CD4-positive, CD25-positive, alpha-beta regulatory T cell (primary cell): Measurements from ENCODE around the gene GANC. TPM values are rescaled to one million over a fixed set of nuclear protein-coding genes. Genes with fewer than 3 reads are reported as not detected.

Experiments used
- ATAC-seq, 2 donors: fragments of 150-1000 bp; cut with Tn5 transposase; one replicate each; pipeline ENCODE4 v1.10.0; 2021; ENCODE audit warnings: low read depth in 2 of 2, moderate number of reproducible peaks in 2 of 2, moderate library complexity in 1 of 2
- DNase-seq, 3 donors: peaks; one replicate each; pipeline versions ENCODE4 v3.0.0 to v3.0.0-alpha.2; 2012 to 2022; ENCODE audit warnings: mixed read lengths in 1 of 3
- H3K27ac ChIP-seq: one replicate; pipeline ENCODE4 v1.7.0; 2013; ENCODE audit warnings: mild to moderate bottlenecking, low read length; ENCODE audit not compliant: insufficient read depth, poor library complexity, severe bottlenecking
- H3K27me3 ChIP-seq: one replicate; pipeline ENCODE4 v1.7.0; 2013; ENCODE audit warnings: low read length; ENCODE audit not compliant: control insufficient read depth, insufficient read depth
- H3K36me3 ChIP-seq: one replicate; pipeline ENCODE4 v1.7.0; 2013; ENCODE audit warnings: mild to moderate bottlenecking, low read length, moderate library complexity; ENCODE audit not compliant: control insufficient read depth, insufficient read depth
- H3K4me1 ChIP-seq: 2 replicates; pipeline ENCODE4 v1.7.0; 2013; ENCODE audit warnings: mild to moderate bottlenecking, low read length; ENCODE audit not compliant: insufficient read depth, control insufficient read depth, poor library complexity, severe bottlenecking
- H3K4me3 ChIP-seq: one replicate; pipeline ENCODE4 v1.7.0; 2013; ENCODE audit warnings: low read depth, mild to moderate bottlenecking, low read length, moderate library complexity
- H3K9me3 ChIP-seq, 2 experiments: 1 replicate in 1 of 2; 2 replicates in 1 of 2; pipeline ENCODE4 v1.7.0; 2013; ENCODE audit warnings: low read length in 2 of 2, mild to moderate bottlenecking in 1 of 2, moderate library complexity in 1 of 2; ENCODE audit not compliant: control insufficient read depth in 2 of 2
- H3K27ac Mint-ChIP-seq, 3 donors: one replicate each; pipeline ENCODE4 v1.8.0; 2020 to 2022; ENCODE audit warnings: mild to moderate bottlenecking in 3 of 3, mixed read lengths in 3 of 3, moderate library complexity in 2 of 3
- H3K27me3 Mint-ChIP-seq: one replicate; pipeline ENCODE4 v1.8.0; 2022; ENCODE audit warnings: mild to moderate bottlenecking, mixed read lengths
- H3K36me3 Mint-ChIP-seq: one replicate; pipeline ENCODE4 v1.8.0; 2020; ENCODE audit warnings: mixed read lengths
- H3K4me1 Mint-ChIP-seq, 4 donors: one replicate each; pipeline ENCODE4 v1.8.0; 2020 to 2022; ENCODE audit warnings: mixed read lengths in 4 of 4, mild to moderate bottlenecking in 1 of 4
- H3K4me3 Mint-ChIP-seq, 4 donors: one replicate each; pipeline ENCODE4 v1.8.0; 2020 to 2022; ENCODE audit warnings: mild to moderate bottlenecking in 4 of 4, mixed read lengths in 4 of 4, moderate library complexity in 3 of 4
- H3K9me3 Mint-ChIP-seq, 7 donors: one replicate each; pipeline ENCODE4 v1.8.0; 2020 to 2022; ENCODE audit warnings: mixed read lengths in 7 of 7, mild to moderate bottlenecking in 3 of 7, moderate library complexity in 2 of 7
- polyA plus RNA-seq, 4 donors: library from polyadenylated mRNA; unstranded; fragments of 300-500 nt; fragmentation: Illumina TruSeq; gene quantifications; one replicate each; pipeline ENCODE4 v1.2.3, GENCODE V29; 2021
- total RNA-seq: library from RNA; stranded (reverse); gene quantifications from one replicate; pipeline ENCODE4 v1.2.3, GENCODE V29; 2022

GANC gene
- total and polyA plus RNA-seq, 5 donors from 2014 or later: 10.2 to 33.8 (median 14.5) TPM

DNA sequence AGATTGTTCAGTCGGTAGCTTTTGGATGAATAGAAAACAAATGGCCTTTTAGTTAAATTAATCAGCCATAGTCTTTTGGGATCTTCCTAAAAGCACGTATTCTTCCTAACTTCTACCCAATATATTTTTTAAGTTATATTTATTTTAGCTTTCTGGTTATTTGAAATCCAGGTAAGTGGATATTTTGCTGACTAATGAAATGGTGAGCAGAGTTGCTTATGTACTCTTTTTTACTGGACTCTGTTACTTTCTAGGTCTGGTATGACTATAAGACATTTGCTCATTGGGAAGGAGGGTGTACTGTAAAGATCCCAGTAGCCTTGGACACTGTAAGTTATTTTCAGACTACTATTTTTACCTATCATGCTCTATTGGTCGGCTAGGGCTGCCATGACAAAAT lies 72.5 kb downstream of the GANC start:
- ATAC-seq: no peak
- Mint-ChIP-seq H3K27ac (no peak overlapping the region), H3K4me1 (no peaks in the 10 kb centered on the region), H3K36me3 (peaks cover 33% of the 10 kb centered on the region), H3K4me3 (no peak overlapping the region), H3K9me3 (no peaks in the 10 kb centered on the region), H3K27me3 (no peaks in the 10 kb centered on the region)
- Histone ChIP-seq H3K27me3 (no peaks in the 10 kb centered on the region), H3K36me3 (peaks cover 42% of the 10 kb centered on the region), H3K4me1 (no peaks in the 10 kb centered on the region), H3K4me3 (no peak overlapping the region), H3K27ac (no peak overlapping the region), H3K9me3 (no peaks in the 10 kb centered on the region)
- DNase-seq: no peak

DNA sequence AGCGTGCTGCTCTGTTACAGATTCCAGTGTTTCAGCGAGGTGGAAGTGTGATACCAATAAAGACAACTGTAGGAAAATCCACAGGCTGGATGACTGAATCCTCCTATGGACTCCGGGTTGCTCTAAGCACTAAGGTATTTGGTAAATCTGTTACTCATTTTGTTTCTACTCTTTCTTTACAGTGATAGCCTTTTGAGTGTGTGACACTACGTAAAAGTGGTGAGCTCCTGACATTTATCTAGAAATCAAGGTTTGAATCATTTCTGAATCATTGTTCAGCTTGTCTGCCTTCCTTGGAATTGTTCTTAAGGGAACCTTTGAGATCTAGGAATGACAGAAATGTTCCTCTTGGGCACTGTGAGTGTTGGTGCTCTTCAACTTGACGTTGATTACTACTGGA lies 75.1 kb downstream of the GANC start:
- H3K4me1 Mint-ChIP-seq: no peaks in the 10 kb centered on the region

DNA sequence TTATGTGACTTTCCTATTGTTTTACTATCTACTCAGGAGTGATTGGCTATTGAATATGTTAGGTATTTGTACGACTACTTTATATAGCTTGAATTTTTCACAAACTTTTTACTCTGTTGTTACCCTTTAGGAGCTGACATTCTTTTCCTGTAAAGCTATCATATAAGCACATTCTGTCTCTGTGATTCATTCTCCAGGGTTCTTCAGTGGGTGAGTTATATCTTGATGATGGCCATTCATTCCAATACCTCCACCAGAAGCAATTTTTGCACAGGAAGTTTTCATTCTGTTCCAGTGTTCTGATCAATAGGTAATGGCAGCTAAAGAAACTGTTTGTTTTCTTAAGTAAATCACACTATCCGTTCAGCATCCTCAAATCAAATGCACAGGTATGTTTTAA lies 76.2 kb downstream of the GANC start:
- no peak for ATAC-seq
- Mint-ChIP-seq H3K27ac (peak overlapping the region in 1 of 3 donors; percentile 64), H3K4me3 (no peak overlapping the region), H3K36me3 (peaks cover 47% of the 10 kb centered on the region), H3K27me3 (no peaks in the 10 kb centered on the region), H3K4me1 (no peaks in the 10 kb centered on the region), H3K9me3 (no peaks in the 10 kb centered on the region)
- H3K27ac ChIP-seq: no peak overlapping the region
- no peaks in the 10 kb centered on the region for H3K27me3 ChIP-seq
- peaks cover 58% of the 10 kb centered on the region for H3K36me3 ChIP-seq
- no peaks in the 10 kb centered on the region for H3K9me3 ChIP-seq
- no peak overlapping the region for H3K4me3 ChIP-seq
- H3K4me1 ChIP-seq: no peaks in the 10 kb centered on the region
- DNase-seq: no peak

More for the DNA sequence above, 75.1 kb downstream of the GANC start:
- no peak overlapping the region for H3K27ac Mint-ChIP-seq
- no peak overlapping the region for H3K27ac ChIP-seq
- no peaks in the 10 kb centered on the region for H3K4me1 ChIP-seq
- H3K9me3 ChIP-seq: no peaks in the 10 kb centered on the region
- H3K27me3 ChIP-seq: no peaks in the 10 kb centered on the region
- no peaks in the 10 kb centered on the region for H3K9me3 Mint-ChIP-seq
- no peaks in the 10 kb centered on the region for H3K27me3 Mint-ChIP-seq
- H3K36me3 ChIP-seq: peaks cover 50% of the 10 kb centered on the region
- DNase-seq: no peak
- peaks cover 48% of the 10 kb centered on the region for H3K36me3 Mint-ChIP-seq
- no peak overlapping the region for H3K4me3 ChIP-seq
- ATAC-seq: no peak
- no peak overlapping the region for H3K4me3 Mint-ChIP-seq

DNA sequence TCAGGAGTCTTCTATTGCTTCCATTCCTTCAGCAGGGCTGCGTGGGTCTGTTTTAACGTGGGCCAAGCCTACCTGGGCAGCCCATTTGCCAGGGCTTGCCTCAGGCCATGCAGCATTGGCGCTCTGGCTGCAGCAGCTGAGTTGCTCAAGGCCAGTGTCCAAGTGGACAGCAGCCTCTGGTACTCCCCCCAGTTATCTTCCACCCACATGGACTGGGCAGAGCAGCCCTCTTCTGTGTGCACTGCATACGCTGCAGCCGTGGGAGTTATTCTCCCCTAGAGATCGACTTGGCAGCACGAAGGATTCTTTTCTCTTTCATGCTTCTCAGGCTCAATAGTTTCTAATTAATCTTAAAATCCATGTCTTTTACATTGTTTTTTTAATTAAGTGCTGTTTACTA lies 79.4 kb downstream of the GANC start:
- ATAC-seq: no peak
- no peak for DNase-seq
- no peaks in the 10 kb centered on the region for H3K27me3 ChIP-seq
- no peaks in the 10 kb centered on the region for H3K4me1 Mint-ChIP-seq
- no peak overlapping the region for H3K4me3 ChIP-seq
- no peak overlapping the region for H3K27ac Mint-ChIP-seq
- H3K36me3 Mint-ChIP-seq: peaks cover 40% of the 10 kb centered on the region
- H3K4me3 Mint-ChIP-seq: no peak overlapping the region
- no peaks in the 10 kb centered on the region for H3K9me3 ChIP-seq
- H3K9me3 Mint-ChIP-seq: no peaks in the 10 kb centered on the region
- H3K36me3 ChIP-seq: peaks cover 47% of the 10 kb centered on the region
- no peaks in the 10 kb centered on the region for H3K27me3 Mint-ChIP-seq
- no peaks in the 10 kb centered on the region for H3K4me1 ChIP-seq
- H3K27ac ChIP-seq: no peak overlapping the region

DNA sequence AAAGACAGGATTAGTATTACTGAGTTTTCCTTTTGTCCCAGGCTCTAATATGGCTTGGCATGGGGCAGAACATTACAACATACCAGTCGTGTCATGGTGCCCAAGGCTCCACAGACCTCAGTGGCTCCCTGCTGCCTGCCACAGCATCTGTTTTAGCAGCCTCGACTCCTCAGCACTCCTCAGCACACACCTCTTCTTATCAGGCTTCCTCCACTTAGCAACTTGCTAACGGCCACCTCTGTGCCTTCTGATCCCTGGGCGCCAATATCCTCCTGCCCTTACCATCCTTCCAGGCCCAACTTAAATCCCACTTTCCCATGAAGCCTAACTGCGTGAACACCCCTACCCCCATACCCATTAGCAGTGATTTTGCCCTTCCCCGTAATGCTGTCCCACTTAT lies 80.1 kb downstream of the GANC start:
- H3K36me3 ChIP-seq: peaks cover 45% of the 10 kb centered on the region
- H3K4me1 Mint-ChIP-seq: no peaks in the 10 kb centered on the region

DNA sequence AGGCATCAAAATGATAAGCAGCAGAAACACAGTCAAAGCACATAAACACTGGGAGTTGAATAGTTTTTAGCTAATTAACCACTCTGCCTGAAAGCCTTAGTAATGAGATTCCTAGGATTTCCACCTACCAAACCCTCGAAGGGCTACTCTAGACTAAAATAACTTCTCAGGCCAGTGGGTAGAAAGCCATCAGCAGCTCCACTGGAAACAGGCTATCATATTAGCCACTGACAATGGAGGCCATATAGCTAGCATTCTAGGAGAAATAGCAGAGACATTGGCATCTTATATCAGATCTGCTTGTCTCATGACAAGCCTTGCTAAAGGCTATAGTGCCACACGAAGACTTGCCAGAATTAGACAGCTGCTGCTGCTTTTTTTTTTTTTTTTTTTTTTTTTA lies 81.8 kb downstream of the GANC start:
- H3K9me3 ChIP-seq: no peaks in the 10 kb centered on the region
- no peaks in the 10 kb centered on the region for H3K4me1 ChIP-seq
- no peaks in the 10 kb centered on the region for H3K9me3 Mint-ChIP-seq
- no peak overlapping the region for H3K27ac ChIP-seq
- H3K4me3 ChIP-seq: no peak overlapping the region
- H3K27me3 ChIP-seq: no peaks in the 10 kb centered on the region
- no peak for DNase-seq
- H3K4me3 Mint-ChIP-seq: no peak overlapping the region
- peaks cover 32% of the 10 kb centered on the region for H3K36me3 ChIP-seq
- peaks cover 36% of the 10 kb centered on the region for H3K36me3 Mint-ChIP-seq
- no peak overlapping the region for H3K27ac Mint-ChIP-seq
- no peaks in the 10 kb centered on the region for H3K27me3 Mint-ChIP-seq
- no peak for ATAC-seq
- H3K4me1 Mint-ChIP-seq: no peaks in the 10 kb centered on the region

More for the DNA sequence above, 80.1 kb downstream of the GANC start:
- no peaks in the 10 kb centered on the region for H3K27me3 Mint-ChIP-seq
- Histone ChIP-seq H3K4me1 (no peaks in the 10 kb centered on the region), H3K27ac (no peak overlapping the region), H3K4me3 (no peak overlapping the region), H3K27me3 (no peaks in the 10 kb centered on the region), H3K9me3 (no peaks in the 10 kb centered on the region)
- no peaks in the 10 kb centered on the region for H3K9me3 Mint-ChIP-seq
- no peak for ATAC-seq
- DNase-seq: no peak
- no peak overlapping the region for H3K4me3 Mint-ChIP-seq
- H3K36me3 Mint-ChIP-seq: peaks cover 40% of the 10 kb centered on the region
- H3K27ac Mint-ChIP-seq: no peak overlapping the region

DNA sequence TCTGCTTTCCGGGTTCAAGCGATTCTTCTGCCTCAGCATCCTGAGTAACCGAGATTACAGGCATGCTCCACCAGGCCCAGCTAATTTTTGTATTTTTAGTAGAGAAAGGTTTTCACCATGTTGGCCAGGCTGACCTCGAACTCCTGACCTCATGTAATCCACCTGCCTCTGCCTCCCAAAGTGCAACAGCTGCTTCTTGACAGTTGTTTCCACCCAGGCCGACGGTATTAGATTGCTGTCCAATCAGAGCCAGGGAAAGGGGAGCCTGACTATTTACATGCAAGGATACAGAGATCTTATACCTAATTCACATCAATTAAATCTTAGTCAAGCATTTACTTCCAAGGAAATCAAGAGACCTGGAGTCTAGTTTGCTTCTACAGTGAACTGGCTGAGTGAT lies 82.3 kb downstream of the GANC start:
- H3K27me3 ChIP-seq: no peaks in the 10 kb centered on the region
- no peaks in the 10 kb centered on the region for H3K27me3 Mint-ChIP-seq
- no peaks in the 10 kb centered on the region for H3K4me1 ChIP-seq
- H3K27ac ChIP-seq: no peak overlapping the region
- H3K4me3 ChIP-seq: no peak overlapping the region
- no peaks in the 10 kb centered on the region for H3K9me3 ChIP-seq
- ATAC-seq (no peak), DNase-seq (no peak)
- no peak overlapping the region for H3K27ac Mint-ChIP-seq
- no peaks in the 10 kb centered on the region for H3K4me1 Mint-ChIP-seq
- no peaks in the 10 kb centered on the region for H3K9me3 Mint-ChIP-seq
- peaks cover 32% of the 10 kb centered on the region for H3K36me3 ChIP-seq
- no peak overlapping the region for H3K4me3 Mint-ChIP-seq
- peaks cover 33% of the 10 kb centered on the region for H3K36me3 Mint-ChIP-seq

DNA sequence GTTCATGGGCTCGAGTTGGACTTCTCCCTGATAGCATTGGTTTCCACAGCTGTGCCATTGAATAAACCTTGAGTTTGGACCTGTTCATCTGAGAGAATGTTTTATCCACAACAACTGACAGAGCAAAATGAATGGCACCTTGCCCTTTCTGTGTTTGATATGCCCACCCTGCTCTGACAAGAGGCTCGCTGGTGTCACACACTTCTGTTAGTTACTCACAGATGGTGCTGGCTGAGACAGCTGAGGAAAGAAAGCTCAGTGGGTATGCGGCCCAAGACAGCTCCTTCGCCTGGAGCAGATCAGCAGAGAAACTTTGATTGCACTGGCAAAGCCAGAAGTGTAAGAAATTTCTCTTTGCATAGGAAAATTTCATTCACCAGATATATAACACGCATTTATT lies 83.8 kb downstream of the GANC start:
- Mint-ChIP-seq H3K9me3 (no peaks in the 10 kb centered on the region), H3K4me3 (no peak overlapping the region), H3K36me3 (peaks cover 27% of the 10 kb centered on the region), H3K27me3 (no peaks in the 10 kb centered on the region), H3K27ac (no peak overlapping the region), H3K4me1 (no peaks in the 10 kb centered on the region)
- H3K36me3 ChIP-seq: peaks cover 27% of the 10 kb centered on the region
- DNase-seq: no peak
- no peaks in the 10 kb centered on the region for H3K27me3 ChIP-seq
- no peak overlapping the region for H3K27ac ChIP-seq
- ATAC-seq: no peak
- no peaks in the 10 kb centered on the region for H3K4me1 ChIP-seq
- no peaks in the 10 kb centered on the region for H3K9me3 ChIP-seq
- no peak overlapping the region for H3K4me3 ChIP-seq
